Heart right ventricle (tissue), 16 donors: ENCODE measurements around the gene MAX. TPM values are rescaled to one million over a fixed set of nuclear protein-coding genes. Genes with fewer than 3 reads are reported as not detected.

Experiments
- ATAC-seq, 8 donors: fragments of 200-7000 bp; cut with Tn5 transposase; one replicate each; pipeline ENCODE4 v1.9.1; 2020; ENCODE audit warnings: mild to moderate bottlenecking in 8 of 8, moderate library complexity in 8 of 8, moderate number of reproducible peaks in 1 of 8
- DNase-seq, 2 donors: peaks; one replicate each; pipeline ENCODE4 v3.0.0-alpha.2; 2020
- H3K27ac ChIP-seq, 10 donors: fragments of 200-600 bp; sonication (generic) in 2 of 10; one replicate each; pipeline versions ENCODE4 v1.5.0 to v1.8.0; 2020 to 2022; ENCODE audit warnings: mild to moderate bottlenecking in 3 of 10
- H3K27me3 ChIP-seq, 7 donors: fragments of 200-600 bp; one replicate each; pipeline ENCODE4 v1.8.0; 2021 to 2022; ENCODE audit warnings: mild to moderate bottlenecking in 2 of 7
- H3K36me3 ChIP-seq, 9 donors: fragments of 200-600 bp; sonication (generic) in 1 of 9; one replicate each; pipeline versions ENCODE4 v1.5.0 to v1.8.0; 2020 to 2022; ENCODE audit warnings: mild to moderate bottlenecking in 2 of 9
- H3K4me1 ChIP-seq, 9 donors: fragments of 200-600 bp; sonication (generic) in 1 of 9; one replicate each; pipeline versions ENCODE4 v1.5.0 to v1.8.0; 2020 to 2022; ENCODE audit warnings: mild to moderate bottlenecking in 4 of 9
- H3K4me3 ChIP-seq, 10 donors: fragments of 200-600 bp; sonication (generic) in 2 of 10; one replicate each; pipeline versions ENCODE4 v1.5.0 to v1.8.0; 2020 to 2022; ENCODE audit warnings: mild to moderate bottlenecking in 7 of 10, moderate library complexity in 2 of 10
- H3K9me3 ChIP-seq, 11 donors: fragments of 200-600 bp in 10 of 11; sonication (generic) in 2 of 11; one replicate each; pipeline versions ENCODE4 v1.5.0 to v1.8.0; 2013 to 2022; ENCODE audit warnings: mild to moderate bottlenecking in 2 of 11, control low read depth in 1 of 11, moderate library complexity in 1 of 11
- CTCF ChIP-seq, 9 donors: fragments of 200-600 bp; sonication (generic) in 2 of 9; IDR thresholded peaks; one replicate each; pipeline versions ENCODE4 v1.5.0 to v1.8.0; 2021 to 2022; ENCODE audit warnings: antibody characterized with exemption in 9 of 9, mild to moderate bottlenecking in 5 of 9, moderate library complexity in 1 of 9
- WGBS, 2 donors: extraction: QIAGEN DNeasy Blood & Tissue Kit; methylation state at CpG; one replicate each; pipeline ENCODE4 v1.1.7; 2013; ENCODE audit warnings: inconsistent platforms in 1 of 2; 5-methylcytosine and 5-hydroxymethylcytosine counted together
- intact Hi-C, 10 donors: fragments of 100-400 bp; cut with DNase I; formaldehyde crosslinking; loops; one replicate each; pipeline versions ENCODE4 v1.11.1 to v1.14.2; 2022
- polyA plus RNA-seq, 2 donors: library from polyadenylated mRNA; stranded (reverse); fragments of 200-250 nt; gene quantifications; one replicate each; pipeline ENCODE4 v1.2.3, GENCODE V29; 2013
- total RNA-seq, 10 donors: library from RNA; stranded (reverse); fragmentation: NEBNext Ultra II Directional in 3 of 10; extraction: Animal tissue kit (Norgen Biotek cat#: 25700) in 3 of 10; gene quantifications; one replicate each; pipeline versions ENCODE4 v1.2.1 to v1.2.4, GENCODE V29; 2021 to 2023
- donor health status: Arrhythmogenic right ventricular cardiomyopathy.
- donor health status: ischemic (EF 13 %, LVEDD 7.1; RV severe dilation, severe dysfunction).
- donor health status: healthy with polysubstance abuse.
- donor health status: DM: no; HTN: yes; CAD: no.
- donor health status: DM: no; HTN: no; CAD: no.
- donor health status: ischemic (EF 25% LVEDD 6.9; RV normal size, moderate dysfunction).
- donor health status: ischemic (EF 25% LVEDD 5.7; RV mildly dilated, moderate dysfunction).
- donor health status: healthy.
- donor health status: DM: yes; HTN: yes; CAD: no.
- donor health status: Ischemic cardiomyopathy.
- donor health status: ischemic (EF 35%, LVEDD 5.7; RV mildly dilated, moderate dysfunction).
- donor health status: nonischemic (EF 11% LVEDD 7.7; RV severe dilation, severe dysfunction).
- donor health status: DM: yes; HTN: yes; CAD: no.
- donor health status: PGD.
- donor health status: ischemic (EF 29% LVEDD 5.4; RV normal size, mild dysfunction).
- donor health status: nonischemic (EF 23%, LVEDD 6.1; RV moderate dilation, normal function).

Gene MAX
- total and polyA plus RNA-seq, 12 donors = 35.7 to 95.7 (median 69.8) TPM

- H3K4me1 ChIP-seq = no peaks in the 10 kb centered on the region
- no peak overlapping the region for H3K27ac ChIP-seq
- H3K27me3 ChIP-seq = no peaks in the 10 kb centered on the region
- no peaks in the 10 kb centered on the region for H3K36me3 ChIP-seq
- no peak overlapping the region for H3K4me3 ChIP-seq
- H3K9me3 ChIP-seq = no peaks in the 10 kb centered on the region
- no peak for DNase-seq
- no peak for ATAC-seq
- TF ChIP-seq CTCF (IDR thresholded peaks at IDR 0.05) = no peak
- intact Hi-C loops = no loop called here
- WGBS, 2 donors = 60 to 64% methylated on average over 4 of the region's 4 CpGs
Measured at GRCh38 chr14:65109357-65109756, 7.0 kb upstream of the MAX start.

- Histone ChIP-seq H3K36me3 (no peaks in the 10 kb centered on the region), H3K4me3 (no peak overlapping the region), H3K4me1 (peaks cover 0 to 6% (median 4%) of the 10 kb centered on the region in 9 donors), H3K9me3 (no peaks in the 10 kb centered on the region), H3K27ac (no peak overlapping the region), H3K27me3 (no peaks in the 10 kb centered on the region)
- 57% methylated on average over 1 of the region's 1 CpG for WGBS, 2 donors
- intact Hi-C loops = no loop called here
- no peak for DNase-seq
- no peak for ATAC-seq
- TF ChIP-seq CTCF (IDR thresholded peaks at IDR 0.05) = no peak
Measured at GRCh38 chr14:65107200-65107599, 4.9 kb upstream of the MAX start.

GRCh38 chr14:65106736-65107135 lies 4.4 kb upstream of the MAX start:
- H3K4me3 ChIP-seq = no peak overlapping the region
- ATAC-seq (no peak), DNase-seq (no peak)
- H3K4me1 ChIP-seq = peaks cover 0 to 6% (median 4%) of the 10 kb centered on the region in 9 donors
- 41 to 55% methylated on average over 1 of the region's 1 CpG for WGBS, 2 donors
- H3K36me3 ChIP-seq = no peaks in the 10 kb centered on the region
- intact Hi-C loops = no loop called here
- H3K27ac ChIP-seq = no peak overlapping the region
- H3K9me3 ChIP-seq = no peaks in the 10 kb centered on the region
- no peak for TF ChIP-seq CTCF (IDR thresholded peaks at IDR 0.05)
- no peaks in the 10 kb centered on the region for H3K27me3 ChIP-seq

GRCh38 chr14:65106316-65106715 lies 4.0 kb upstream of the MAX start:
- no peak for DNase-seq
- H3K36me3 ChIP-seq = no peaks in the 10 kb centered on the region
- WGBS, 2 donors = 85 to 86% methylated on average over 4 of the region's 4 CpGs
- no peak for TF ChIP-seq CTCF (IDR thresholded peaks at IDR 0.05)
- no peaks in the 10 kb centered on the region for H3K9me3 ChIP-seq
- no peak overlapping the region for H3K4me3 ChIP-seq
- H3K27ac ChIP-seq = no peak overlapping the region
- intact Hi-C loops = no loop called here
- no peak for ATAC-seq
- H3K27me3 ChIP-seq = no peaks in the 10 kb centered on the region
- peaks cover 0 to 9% (median 4%) of the 10 kb centered on the region in 9 donors for H3K4me1 ChIP-seq
